ENCODE data around the gene SLC7A8.

Gene SLC7A8

GRCh38 chr14:23154964-23155587, 28.4 kb downstream of the SLC7A8 start:
- DNase-seq = peak; percentile 82

GRCh38 chr14:23153851-23154796, 29.3 kb downstream of the SLC7A8 start:
- peak; percentile 71 for DNase-seq

- no peak for DNase-seq
These were observed 32.1 kb downstream of the SLC7A8 start for GRCh38 chr14:23151342-23151741.

- no peak for DNase-seq
These were observed 33.7 kb downstream of the SLC7A8 start for GRCh38 chr14:23149745-23150144.

GRCh38 chr14:23148591-23149249, 34.7 kb downstream of the SLC7A8 start:
- peak; percentile 53 for DNase-seq

GRCh38 chr14:23147676-23148075, 35.8 kb downstream of the SLC7A8 start:
- no peak for DNase-seq

GRCh38 chr14:23146980-23147379, 36.5 kb downstream of the SLC7A8 start:
- no peak for DNase-seq

- peak; percentile 56 for DNase-seq
These were observed 37.0 kb downstream of the SLC7A8 start for GRCh38 chr14:23146351-23146910.

- peak; percentile 64 for DNase-seq
These were observed 37.6 kb downstream of the SLC7A8 start for GRCh38 chr14:23145794-23146350.

- no peak for DNase-seq
These were observed 39.5 kb downstream of the SLC7A8 start for GRCh38 chr14:23143911-23144310.

GRCh38 chr14:23142826-23143225, 40.6 kb downstream of the SLC7A8 start:
- no peak for DNase-seq

- DNase-seq = peak; percentile 79
These were observed 41.6 kb downstream of the SLC7A8 start for GRCh38 chr14:23141706-23142444.

- DNase-seq = peak; percentile 43
These were observed 43.1 kb downstream of the SLC7A8 start for GRCh38 chr14:23140371-23140770.

GRCh38 chr14:23139874-23140273, 43.6 kb downstream of the SLC7A8 start:
- no peak for DNase-seq

GRCh38 chr14:23137813-23138535, 45.5 kb downstream of the SLC7A8 start:
- peak; percentile 37 for DNase-seq

- peak; percentile 41 for DNase-seq
These were observed 46.2 kb downstream of the SLC7A8 start for GRCh38 chr14:23137192-23137812.

- DNase-seq = peak; percentile 42
These were observed 46.8 kb downstream of the SLC7A8 start for GRCh38 chr14:23136566-23137133.

- no peak for DNase-seq
These were observed 50.5 kb downstream of the SLC7A8 start for GRCh38 chr14:23132970-23133369.

GRCh38 chr14:23131482-23131881, 52.0 kb downstream of the SLC7A8 start:
- no peak for DNase-seq

GRCh38 chr14:23130871-23131270, 52.6 kb downstream of the SLC7A8 start:
- DNase-seq = peak; percentile 31

Data from islet precursor cell (in vitro differentiated cells).